GM21717 (cell line): ENCODE measurements around the gene LARP1.

Source experiments
- ATAC-seq: cut with Tn5 transposase; IDR thresholded peaks from one replicate; pipeline ENCODE4 v1.9.1; 2021; ENCODE audit warnings: mild to moderate bottlenecking, moderate library complexity; ENCODE audit not compliant: unreplicated experiment

LARP1 gene

GRCh38 chr5:154850255-154851062 is 95.3 kb downstream of the LARP1 start, which contains the start of gene FAXDC2:
Gene FAXDC2 (minus strand): TSS chr5:154850603. CDS start chr5:154838178, 12,425 bp downstream.
- ATAC-seq: no peak

GRCh38 chr5:154851351-154851750 is 96.2 kb downstream of the LARP1 start:
- ATAC-seq: no peak

- peak; percentile 69 for ATAC-seq
These were observed 102.5 kb downstream of the LARP1 start for GRCh38 chr5:154857530-154858296.

- peak; percentile 79 for ATAC-seq
These were observed 103.3 kb downstream of the LARP1 start, which contains the start of gene CNOT8 for GRCh38 chr5:154858297-154858971. Gene CNOT8 (plus strand): TSS chr5:154858627. CDS start chr5:154863279, 4,652 bp downstream.

GRCh38 chr5:154858972-154859871 is 104.0 kb downstream of the LARP1 start:
- ATAC-seq: no peak

- ATAC-seq: no peak
These were observed 104.9 kb downstream of the LARP1 start for GRCh38 chr5:154860123-154860522.

GRCh38 chr5:154860765-154861164 is 105.6 kb downstream of the LARP1 start:
- ATAC-seq: no peak

- no peak for ATAC-seq
These were observed 106.8 kb downstream of the LARP1 start for GRCh38 chr5:154861946-154862345.

- ATAC-seq: no peak
These were observed 107.6 kb downstream of the LARP1 start for GRCh38 chr5:154862766-154863165.

- ATAC-seq: no peak
These were observed 108.3 kb downstream of the LARP1 start for GRCh38 chr5:154863291-154864080.

- no peak for ATAC-seq
These were observed 110.4 kb downstream of the LARP1 start for GRCh38 chr5:154865466-154866184.

- ATAC-seq: no peak
These were observed 111.7 kb downstream of the LARP1 start for GRCh38 chr5:154866841-154867240.
